GM12878 (cell line): ENCODE measurements around the gene RAD51B.
"Not testable (repeated sequence)": the region's sequence is repeated elsewhere in the genome, so short reads cannot be mapped to it uniquely, and the experiment has no call there.

Experiments used
- ATF7 ChIP-seq: fragments of 450-650 bp; IDR thresholded peaks from 2 replicates; pipeline ENCODE4 v1.6.1; 2016; ENCODE audit warnings: low read depth, mild to moderate bottlenecking
- CHD2 ChIP-seq: IDR thresholded peaks from 2 replicates; pipeline ENCODE4 v1.6.1; 2011; ENCODE audit warnings: low read depth, low read length, improper control_type of control experiment, borderline replicate concordance
- CREB1 ChIP-seq: IDR thresholded peaks from 2 replicates; pipeline ENCODE4 v1.6.1; 2012; ENCODE audit warnings: low read depth, mild to moderate bottlenecking, inconsistent platforms
- CTCF ChIP-seq, 3 experiments: IDR thresholded peaks in 2 of 3; conservative IDR thresholded peaks in 1 of 3; 2 replicates each; pipeline ENCODE4 v1.5.1; 2011; ENCODE audit warnings: low read depth in 3 of 3, low read length in 3 of 3, mild to moderate bottlenecking in 3 of 3, control low read depth in 2 of 3, moderate library complexity in 2 of 3, inconsistent platforms in 1 of 3, mixed read lengths in 1 of 3; ENCODE audit not compliant: control insufficient read depth in 2 of 3, insufficient read depth in 1 of 3; ENCODE audit errors: extremely low read depth in 1 of 3
- E2F8 ChIP-seq: fragments of 450-650 bp; IDR thresholded peaks from 2 replicates; pipeline ENCODE4 v1.6.1; 2018; ENCODE audit warnings: mild to moderate bottlenecking, low read depth, moderate library complexity; ENCODE audit not compliant: partially characterized antibody
- GABPA ChIP-seq: IDR thresholded peaks from 2 replicates; pipeline ENCODE4 v1.6.1; 2014; ENCODE audit warnings: antibody characterized with exemption, low read depth, mild to moderate bottlenecking, inconsistent platforms
- MAX ChIP-seq: IDR thresholded peaks from 2 replicates; pipeline ENCODE4 v1.6.1; 2012; ENCODE audit warnings: low read depth, low read length, improper control_type of control experiment
- NFIC ChIP-seq: IDR thresholded peaks from 2 replicates; pipeline ENCODE4 v1.6.1; 2012; ENCODE audit warnings: low read depth, mild to moderate bottlenecking, inconsistent platforms, low read length, moderate library complexity
- SIN3A ChIP-seq: IDR thresholded peaks from 2 replicates; pipeline ENCODE4 v1.6.1; 2012; ENCODE audit warnings: low read depth, low read length, improper control_type of control experiment
- SP1 ChIP-seq: IDR thresholded peaks from one replicate; pipeline ENCODE4 v1.6.1; 2011; ENCODE audit warnings: low read depth, low read length
- TAF1 ChIP-seq: IDR thresholded peaks from 2 replicates; pipeline ENCODE4 v1.6.1; 2011; ENCODE audit warnings: mild to moderate bottlenecking, low read depth, low read length, borderline replicate concordance

GRCh38 chr14:68186500-68187276 is 367.1 kb downstream of the RAD51B start:
- TF ChIP-seq MAX; CTCF (IDR thresholded peaks at IDR 0.05 in 2 of 3, conservative IDR thresholded peaks at IDR 0.05 in 1 of 3; ENCODE audit: control insufficient read depth in 2 of 3, extremely low read depth in 1 of 3, insufficient read depth in 1 of 3, low read depth in 3 of 3, low read length in 3 of 3); NFIC; SP1; GABPA; SIN3A; E2F8; TAF1; CREB1; ATF7; CHD2: not testable (repeated sequence)
